Muscle of leg (tissue), 11 donors: Measurements from ENCODE around the gene MCCD1. TPM values are rescaled to one million over a fixed set of nuclear protein-coding genes. Genes with fewer than 3 reads are reported as not detected.
"Not testable (repeated sequence)": the region's sequence is repeated elsewhere in the genome, so short reads cannot be mapped to it uniquely, and the experiment has no call there.

ENCODE experiments used
- DNase-seq: peaks from one replicate; pipeline ENCODE4 v3.0.0; 2013
- H3K27ac ChIP-seq: one replicate; pipeline ENCODE4 v1.5.1; 2013; ENCODE audit warnings: mild to moderate bottlenecking, low read length, control low read depth
- H3K27me3 ChIP-seq: one replicate; pipeline ENCODE4 v1.6.1; 2013; ENCODE audit warnings: low read length; ENCODE audit not compliant: control insufficient read depth, insufficient read depth
- H3K36me3 ChIP-seq: one replicate; pipeline ENCODE4 v1.6.1; 2013; ENCODE audit warnings: low read length; ENCODE audit not compliant: control insufficient read depth, insufficient read depth
- H3K4me1 ChIP-seq: one replicate; pipeline ENCODE4 v1.6.1; 2013; ENCODE audit warnings: low read length; ENCODE audit not compliant: control insufficient read depth, insufficient read depth
- H3K4me3 ChIP-seq: one replicate; pipeline ENCODE4 v1.5.1; 2013; ENCODE audit warnings: low read length, control low read depth
- H3K9me3 ChIP-seq: replicated peaks from 2 replicates; pipeline ENCODE4 v1.6.1; 2013; ENCODE audit warnings: low read depth, low read length; ENCODE audit not compliant: control insufficient read depth
- WGBS: methylation state at CpG from one replicate; pipeline ENCODE4 v1.1.5; 2013; ENCODE audit warnings: missing lambda C conversion rate; ENCODE audit not compliant: insufficient coverage; 5-methylcytosine and 5-hydroxymethylcytosine counted together
- polyA plus RNA-seq, 8 donors: library from polyadenylated mRNA; unstranded; fragments of 120-200 nt; gene quantifications; one replicate each; pipeline versions ENCODE4 v1.2.1 to v1.2.3, GENCODE V29; 2013; ENCODE audit warnings: inconsistent platforms in 1 of 8, low replicate concordance in 1 of 8; ENCODE audit not compliant: insufficient read length in 8 of 8, insufficient read depth in 1 of 8
- total RNA-seq: library from RNA; stranded (reverse); fragments of 120-200 nt; gene quantifications from one replicate; pipeline ENCODE4 v1.2.4, GENCODE V29; 2013

MCCD1 gene
- total and polyA plus RNA-seq, 9 donors, result not detected

DNA sequence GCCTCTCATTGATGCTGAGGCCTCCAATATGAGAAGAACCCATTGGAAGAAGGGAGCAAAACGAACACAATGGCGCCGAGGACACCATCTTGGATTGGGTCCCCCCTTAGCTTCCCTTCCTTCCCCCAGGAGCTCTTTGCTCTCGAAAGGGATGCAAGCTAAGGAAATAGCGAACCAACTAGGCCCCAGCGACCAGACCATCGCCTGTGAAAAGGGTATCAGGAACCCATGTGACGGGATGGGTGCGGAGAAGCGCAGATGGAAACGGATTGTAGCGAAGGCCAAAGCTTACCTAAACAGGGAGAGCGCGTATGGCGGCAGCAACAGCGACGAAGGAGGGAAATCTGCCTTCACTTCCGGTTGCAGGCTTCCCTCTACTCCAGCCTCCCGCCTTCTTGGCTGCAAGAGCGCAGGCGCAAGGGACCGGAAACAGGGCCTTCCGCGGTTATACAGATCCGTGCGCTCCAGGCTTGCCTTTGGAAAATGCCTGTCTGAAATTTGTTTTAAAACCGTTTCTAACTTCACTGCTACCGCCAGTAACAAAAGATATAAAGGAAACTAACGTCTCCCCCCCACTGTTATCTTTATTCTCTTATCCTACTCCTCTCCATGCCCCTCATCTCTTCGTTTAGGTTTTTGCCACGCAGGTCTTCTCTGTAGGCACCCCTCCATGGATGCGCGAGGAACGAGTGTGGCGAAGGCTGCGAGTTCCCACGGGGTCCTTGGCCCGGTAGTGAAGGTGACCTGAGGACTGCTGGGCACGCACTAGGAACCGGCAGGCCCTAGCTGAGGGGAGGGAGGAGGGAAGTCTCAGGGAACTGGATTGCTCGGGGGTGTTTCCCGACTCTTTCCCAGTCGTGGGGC is 13.1 kb downstream of the MCCD1 start, which contains the start of gene DDX39B:
TSS of gene DDX39B (minus strand) at position 346 of the 864 bp plus-strand sequence. CDS start 1,471 bp downstream, outside the sequence.
- H3K27ac ChIP-seq, result peak within 1 kb of the TSS; percentile 99
- H3K4me3 ChIP-seq, result peak within 1 kb of the TSS; percentile 58
- DNase-seq, result peak; percentile 99
- peaks cover 38% of the 10 kb centered on the region for H3K36me3 ChIP-seq
- no peaks in the 10 kb centered on the region for H3K27me3 ChIP-seq
- H3K4me1 ChIP-seq, result peaks cover 34% of the 10 kb centered on the region
- WGBS, result under 1% methylated on average over 39 of the region's 43 CpGs
- no peaks in the 10 kb centered on the region for H3K9me3 ChIP-seq

DNA sequence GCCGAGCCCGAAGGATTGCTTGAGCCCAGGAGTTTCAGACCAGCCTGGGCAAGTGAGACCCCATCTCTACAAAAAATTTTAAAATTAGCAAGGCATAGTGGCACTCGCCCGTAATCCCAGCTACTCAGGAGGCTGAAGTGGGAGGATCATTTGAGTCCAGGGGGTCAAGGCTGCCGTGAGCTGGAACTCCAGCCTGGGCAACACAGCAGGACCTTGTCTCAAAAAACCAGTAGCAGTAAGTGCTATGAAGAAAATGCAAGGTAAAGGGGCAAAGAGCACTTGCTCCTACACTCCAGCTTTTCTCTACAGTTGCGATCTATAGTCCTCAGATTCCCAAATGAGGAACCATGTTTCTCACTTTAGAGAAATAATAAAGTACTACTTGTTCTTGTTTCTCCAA is 14.9 kb downstream of the MCCD1 start:
- Histone ChIP-seq H3K4me1 (peaks cover 38% of the 10 kb centered on the region), H3K36me3 (peaks cover 23% of the 10 kb centered on the region), H3K27ac (no peak overlapping the region), H3K27me3 (no peaks in the 10 kb centered on the region), H3K4me3 (no peak overlapping the region), H3K9me3 (no peaks in the 10 kb centered on the region)
- no peak for DNase-seq
- WGBS, result 78% methylated on average over 3 of the region's 6 CpGs

DNA sequence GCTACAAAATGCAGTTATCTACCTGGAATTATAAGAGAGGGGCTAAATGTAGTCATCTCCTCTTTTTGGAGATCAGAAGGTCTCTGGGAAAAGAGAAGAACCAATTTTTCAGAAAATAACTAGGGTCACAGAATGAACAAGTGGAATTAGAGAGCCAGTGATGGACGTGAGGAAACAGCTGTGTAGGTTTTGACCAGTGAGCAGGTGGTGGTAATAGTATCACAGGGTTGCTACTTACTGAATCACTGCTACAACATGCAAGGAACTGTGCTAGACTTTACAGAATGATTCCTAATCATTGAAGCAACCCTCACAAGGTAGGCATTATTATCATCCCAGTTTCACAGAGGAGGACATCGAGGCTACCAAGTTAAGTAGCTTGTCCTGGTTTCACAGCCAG is 15.9 kb downstream of the MCCD1 start:
- Histone ChIP-seq H3K4me3 (no peak overlapping the region), H3K36me3 (peaks cover 17% of the 10 kb centered on the region), H3K27me3 (no peaks in the 10 kb centered on the region), H3K27ac (no peak overlapping the region), H3K4me1 (peaks cover 28% of the 10 kb centered on the region), H3K9me3 (no peaks in the 10 kb centered on the region)
- 83% methylated on average over 1 of the region's 2 CpGs for WGBS
- no peak for DNase-seq

DNA sequence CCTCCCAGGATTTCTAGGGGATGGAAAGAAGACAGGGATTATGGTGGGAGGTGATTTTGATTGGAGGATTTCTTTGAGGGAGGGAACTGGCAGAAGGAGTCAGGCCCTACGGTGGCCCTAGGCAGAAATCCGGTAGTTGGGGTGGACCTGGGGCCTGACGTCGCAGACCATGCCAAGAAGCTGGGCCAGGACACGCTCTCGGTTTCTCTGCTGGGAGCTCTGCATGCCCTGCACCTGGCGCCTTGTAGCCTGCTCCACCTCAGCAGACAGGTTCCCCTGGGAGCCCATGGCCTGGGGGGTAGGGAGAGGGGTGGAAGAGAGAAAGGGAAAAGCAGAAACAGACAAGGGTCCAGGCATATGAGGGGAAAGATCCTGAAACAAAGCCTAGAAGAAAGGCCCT is 16.5 kb downstream of the MCCD1 start:
- H3K4me3 ChIP-seq, result no peak overlapping the region
- no peak for DNase-seq
- 75% methylated on average over 7 of the region's 7 CpGs for WGBS

DNA sequence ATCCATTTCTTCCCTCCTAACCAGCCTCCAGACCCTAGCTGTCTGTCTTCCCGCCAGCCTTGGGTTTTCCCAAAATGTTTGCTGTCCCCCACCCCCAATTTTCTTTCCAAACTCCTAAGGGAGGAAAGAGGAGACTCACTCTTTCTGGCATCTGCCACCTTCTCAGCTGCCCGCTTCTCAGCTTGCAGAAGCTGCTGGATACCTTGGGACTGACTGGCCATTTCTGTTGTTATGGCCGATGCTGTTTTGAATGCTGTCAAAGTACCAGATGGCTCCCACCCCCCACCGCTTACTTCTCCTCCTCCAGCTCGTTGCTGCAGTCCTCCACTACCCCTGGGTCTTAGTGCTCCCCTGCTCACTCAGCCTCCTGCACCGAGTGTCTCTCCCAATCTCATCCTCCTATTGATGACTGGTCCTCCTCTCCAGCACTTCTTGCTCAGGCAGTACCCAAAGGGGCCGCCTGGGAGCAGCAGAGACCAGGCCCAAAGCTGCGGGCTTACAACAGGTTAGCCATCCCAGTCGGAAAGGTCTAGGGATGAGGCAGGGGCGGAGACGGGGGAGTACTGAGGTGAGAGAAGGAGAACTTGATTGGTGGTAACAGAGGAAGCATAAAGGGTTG is 17.7 kb downstream of the MCCD1 start, which contains the start of gene ATP6V1G2:
TSS of gene ATP6V1G2 (minus strand) at position 270 of the 619 bp plus-strand sequence. CDS start at position 221, 49 bp downstream.
- Histone ChIP-seq H3K27ac (peak within 1 kb of the TSS; percentile 66), H3K4me1 (peaks cover 19% of the 10 kb centered on the region), H3K9me3 (no peaks in the 10 kb centered on the region), H3K36me3 (peaks cover 23% of the 10 kb centered on the region), H3K4me3 (peak within 1 kb of the TSS; percentile 33), H3K27me3 (no peaks in the 10 kb centered on the region)
- WGBS, result 2% methylated on average over 9 of the region's 11 CpGs
- peak; percentile 95 for DNase-seq

More for the DNA sequence above, 16.5 kb downstream of the MCCD1 start:
- Histone ChIP-seq H3K9me3 (no peaks in the 10 kb centered on the region), H3K27me3 (no peaks in the 10 kb centered on the region), H3K27ac (no peak overlapping the region), H3K36me3 (peaks cover 16% of the 10 kb centered on the region), H3K4me1 (peaks cover 22% of the 10 kb centered on the region)

DNA sequence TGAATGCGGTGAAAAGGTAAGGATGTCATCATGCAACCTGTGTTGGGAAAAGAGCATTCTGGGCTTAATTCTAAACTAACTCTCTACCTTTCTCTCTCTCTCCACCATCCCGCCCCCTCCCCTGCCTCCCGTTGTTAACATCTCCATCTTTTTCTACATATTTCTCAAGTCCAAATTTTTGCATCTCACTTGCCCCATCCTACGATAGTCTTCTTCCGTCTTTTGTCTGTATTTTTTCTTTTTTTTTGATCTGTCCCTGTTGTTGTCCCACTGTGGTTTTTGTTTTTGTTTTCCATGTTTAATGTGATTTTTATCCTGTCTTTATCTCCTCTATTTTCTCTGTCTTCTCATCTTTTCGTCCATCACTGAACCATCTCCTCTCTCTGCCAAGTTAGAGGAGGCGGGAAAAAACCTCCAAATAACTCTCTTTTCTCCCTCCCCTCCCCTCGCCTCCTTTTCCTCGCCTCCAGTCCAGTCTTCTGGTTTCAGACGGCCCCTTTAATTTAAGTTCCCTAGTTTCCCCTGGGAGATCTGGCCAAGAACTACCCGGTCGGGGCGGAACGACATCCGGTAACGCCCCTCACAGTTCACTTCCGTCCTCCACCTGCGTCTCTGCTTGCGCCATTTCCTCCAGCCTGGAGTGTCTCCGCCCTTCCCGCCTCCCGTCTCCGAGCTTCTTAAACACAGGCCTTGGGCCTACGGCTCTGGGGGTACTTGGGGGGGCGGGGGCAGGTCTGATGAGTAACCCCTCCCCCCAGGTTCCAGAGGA is 18.4 kb downstream of the MCCD1 start, which contains the start of gene NFKBIL1:
TSS of gene NFKBIL1 (plus strand) at position 651 of the 769 bp plus-strand sequence. CDS start at position 738, 87 bp downstream.
- Histone ChIP-seq H3K36me3 (peaks cover 24% of the 10 kb centered on the region), H3K9me3 (no peaks in the 10 kb centered on the region), H3K4me3 (peak within 1 kb of the TSS; percentile 33), H3K4me1 (peaks cover 19% of the 10 kb centered on the region), H3K27ac (peak within 1 kb of the TSS; percentile 66), H3K27me3 (no peaks in the 10 kb centered on the region)
- WGBS, result 0% methylated on average over 13 of the region's 25 CpGs
- peak; percentile 100 for DNase-seq

DNA sequence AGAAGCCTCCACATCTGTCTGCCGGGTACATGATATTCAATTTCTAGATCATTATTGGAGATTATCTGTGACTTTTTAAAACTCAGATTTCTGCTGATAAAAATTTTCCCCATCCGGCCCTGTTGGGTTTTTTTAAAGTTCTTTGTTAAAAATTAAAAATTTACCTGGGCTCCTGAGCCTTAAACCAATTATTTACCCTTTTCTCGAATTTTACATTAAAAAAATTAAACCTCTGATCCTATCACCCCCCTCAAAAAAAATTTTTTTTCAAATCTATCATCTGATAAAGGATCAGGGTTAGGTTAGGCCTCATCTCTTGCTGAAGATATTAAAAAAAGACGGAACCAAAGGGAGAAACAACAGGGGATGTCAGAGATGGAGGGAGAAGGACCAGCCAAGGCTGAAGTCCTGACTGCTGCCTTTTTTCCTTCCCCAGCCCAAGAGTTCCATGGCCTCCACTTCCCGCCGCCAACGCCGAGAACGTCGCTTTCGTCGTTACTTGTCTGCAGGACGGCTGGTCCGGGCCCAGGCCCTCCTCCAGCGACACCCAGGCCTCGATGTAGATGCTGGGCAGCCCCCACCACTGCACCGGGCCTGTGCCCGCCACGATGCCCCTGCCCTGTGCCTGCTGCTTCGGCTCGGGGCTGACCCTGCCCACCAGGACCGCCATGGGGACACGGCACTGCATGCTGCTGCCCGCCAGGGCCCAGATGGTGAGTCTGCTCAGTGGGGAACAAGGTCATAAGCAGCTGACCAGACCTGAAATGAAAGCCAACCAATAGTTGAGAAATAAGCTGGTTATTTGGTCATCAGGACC is 19.2 kb downstream of the MCCD1 start:
- H3K9me3 ChIP-seq, result no peaks in the 10 kb centered on the region
- peak overlapping the region; percentile 33 for H3K4me3 ChIP-seq
- peak overlapping the region; percentile 66 for H3K27ac ChIP-seq
- 87% methylated on average over 21 of the region's 24 CpGs for WGBS
- H3K27me3 ChIP-seq, result no peaks in the 10 kb centered on the region
- DNase-seq, result no peak
- H3K36me3 ChIP-seq, result peaks cover 25% of the 10 kb centered on the region
- peaks cover 14% of the 10 kb centered on the region for H3K4me1 ChIP-seq

DNA sequence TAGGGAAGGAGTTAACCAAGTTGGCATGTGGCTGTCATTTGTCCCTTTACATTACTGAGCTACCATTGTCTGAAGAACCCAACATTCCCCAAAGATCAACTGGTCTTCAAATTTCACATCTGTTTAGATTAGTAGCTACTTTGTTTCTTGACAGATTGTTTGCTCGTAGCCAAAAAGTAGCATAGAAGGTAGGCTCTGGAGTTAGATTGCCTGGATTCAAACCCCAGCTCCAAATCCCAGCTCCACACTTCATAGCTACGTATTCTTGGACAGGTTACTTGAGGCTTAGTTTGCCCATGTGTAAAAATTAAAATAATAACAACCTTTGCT is 19.7 kb downstream of the MCCD1 start:
- Histone ChIP-seq H3K9me3 (no peaks in the 10 kb centered on the region), H3K27me3 (no peaks in the 10 kb centered on the region), H3K4me1 (peaks cover 12% of the 10 kb centered on the region), H3K4me3 (no peak overlapping the region), H3K27ac (no peak overlapping the region), H3K36me3 (peaks cover 27% of the 10 kb centered on the region)
- no CpG with 5 or more reads among the region's 2 CpGs for WGBS
- no peak for DNase-seq

DNA sequence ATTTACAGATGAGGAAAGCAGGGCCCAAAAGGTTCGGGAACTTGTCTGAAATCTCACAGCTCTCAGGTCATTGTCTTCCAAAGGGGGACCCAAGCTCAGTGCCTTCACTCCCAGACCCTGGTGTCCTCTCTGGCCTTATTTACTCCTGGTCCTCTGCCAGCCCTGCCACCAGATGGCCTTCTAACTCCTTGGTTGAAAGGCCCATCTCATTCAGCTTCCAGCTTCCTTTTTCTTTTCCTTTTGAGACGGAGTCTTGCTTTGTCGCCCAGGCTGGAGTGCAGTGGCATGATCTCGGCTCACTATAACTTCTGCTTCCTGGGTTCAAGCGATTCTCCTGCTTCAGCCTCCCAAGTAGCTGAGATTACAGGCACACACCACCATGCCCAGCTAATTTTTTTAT is 22.6 kb downstream of the MCCD1 start:
- 58% methylated on average over 4 of the region's 5 CpGs for WGBS
- not testable (repeated sequence) for H3K27ac ChIP-seq, H3K27me3 ChIP-seq, H3K9me3 ChIP-seq, H3K4me3 ChIP-seq, H3K4me1 ChIP-seq
- DNase-seq, result peak; percentile 73
- H3K36me3 ChIP-seq, result peaks cover 34% of the 10 kb centered on the region
